IMR-90 (cell line): ENCODE measurements around the gene AOPEP. TPM values are rescaled to one million over a fixed set of nuclear protein-coding genes. Genes with fewer than 3 reads are reported as not detected.

ENCODE experiments used
- ATAC-seq: fragments of 200-7000 bp; cut with Tn5 transposase; 2 replicates; pipeline ENCODE4 v1.9.1; 2020; ENCODE audit warnings: low read depth, mild to moderate bottlenecking, moderate library complexity
- BruUV-seq: library from RNA; stranded (reverse); fragments of 400-500 nt; replicated peaks from 2 replicates; lab custom pipeline; 2021; lab: Mats Ljungman, UMichigan
- CTCF ChIA-PET: fragments of 300-600 bp; formaldehyde crosslinking; extraction: SDS; loops from one replicate; lab custom pipeline; 2021; ENCODE audit warnings: antibody characterized with exemption; lab: Yijun Ruan, JAX
- POLR2A ChIA-PET: fragments of 300-600 bp; sonication (Branson Sonifier 250); formaldehyde crosslinking; loops from one replicate; lab custom pipeline; 2022; ENCODE audit warnings: antibody characterized with exemption; ENCODE audit not compliant: unreplicated experiment; lab: Charles Lee
- DNase-seq: peaks from one replicate; pipeline ENCODE4 v3.0.0; 2013
- H2AFZ ChIP-seq: replicated peaks from 2 replicates; pipeline ENCODE3; 2013; ENCODE audit warnings: low read length, mild to moderate bottlenecking; ENCODE audit not compliant: poor library complexity
- H2AK5ac ChIP-seq: 2 replicates; pipeline ENCODE4 v1.6.1; 2013; ENCODE audit warnings: low read depth, low read length, inconsistent platforms
- H2AK9ac ChIP-seq: replicated peaks from 2 replicates; pipeline ENCODE3; 2013; ENCODE audit warnings: mild to moderate bottlenecking, low read depth, low read length, moderate library complexity; ENCODE audit not compliant: poor library complexity
- H2BK120ac ChIP-seq: 2 replicates; pipeline ENCODE4 v1.6.1; 2013; ENCODE audit warnings: low read depth, low read length, inconsistent platforms
- H2BK15ac ChIP-seq: 3 replicates; pipeline ENCODE4 v1.6.1; 2013; ENCODE audit warnings: low read depth, low read length, inconsistent platforms
- H2BK20ac ChIP-seq: 2 replicates; pipeline ENCODE4 v1.6.1; 2013; ENCODE audit warnings: low read depth, mild to moderate bottlenecking, inconsistent platforms, low read length, moderate library complexity
- H2BK5ac ChIP-seq: 2 replicates; pipeline ENCODE4 v1.6.1; 2013; ENCODE audit warnings: mild to moderate bottlenecking, low read depth, low read length, inconsistent platforms; ENCODE audit not compliant: poor library complexity, severe bottlenecking
- H3K14ac ChIP-seq: replicated peaks from 2 replicates; pipeline ENCODE4 v1.6.1; 2013; ENCODE audit warnings: low read depth, low read length, inconsistent platforms
- H3K18ac ChIP-seq: 2 replicates; pipeline ENCODE4 v1.6.1; 2013; ENCODE audit warnings: low read depth, low read length, control low read depth
- H3K23ac ChIP-seq: 2 replicates; pipeline ENCODE4 v1.6.1; 2013; ENCODE audit warnings: low read depth, low read length, inconsistent platforms
- H3K27ac ChIP-seq: 2 replicates; pipeline ENCODE4 v1.5.1; 2013; ENCODE audit warnings: mild to moderate bottlenecking, control low read depth, low read length; ENCODE audit not compliant: insufficient read depth
- H3K27me3 ChIP-seq: 2 replicates; pipeline ENCODE4 v1.6.1; 2013; ENCODE audit warnings: low read length; ENCODE audit not compliant: control insufficient read depth, insufficient read depth
- H3K36me3 ChIP-seq: 2 replicates; pipeline ENCODE4 v1.6.1; 2013; ENCODE audit warnings: low read length, mixed read lengths; ENCODE audit not compliant: control insufficient read depth, insufficient read depth
- H3K4ac ChIP-seq: 2 replicates; pipeline ENCODE4 v1.6.1; 2013; ENCODE audit warnings: low read depth, low read length, inconsistent platforms
- H3K4me1 ChIP-seq: 2 replicates; pipeline ENCODE4 v1.6.1; 2013; ENCODE audit warnings: low read length, mixed read lengths; ENCODE audit not compliant: control insufficient read depth, insufficient read depth
- H3K4me2 ChIP-seq: 2 replicates; pipeline ENCODE4 v1.6.1; 2013; ENCODE audit warnings: low read depth, mild to moderate bottlenecking, control low read depth, low read length, moderate library complexity
- H3K4me3 ChIP-seq: 2 replicates; pipeline ENCODE4 v1.5.1; 2013; ENCODE audit warnings: low read depth, mild to moderate bottlenecking, control low read depth, low read length, moderate library complexity; ENCODE audit not compliant: insufficient read depth
- H3K56ac ChIP-seq: 2 replicates; pipeline ENCODE4 v1.6.1; 2013; ENCODE audit warnings: low read length, inconsistent platforms; ENCODE audit not compliant: insufficient read depth; ENCODE audit errors: extremely low read depth
- H3K79me1 ChIP-seq, 2 experiments: 2 replicates each; pipeline ENCODE4 v1.6.1; 2013; ENCODE audit warnings: low read length in 2 of 2, inconsistent platforms in 1 of 2, low read depth in 1 of 2
- H3K9ac ChIP-seq: 2 replicates; pipeline ENCODE4 v1.6.1; 2013; ENCODE audit warnings: low read depth, low read length, control low read depth
- H3K9me1 ChIP-seq: 2 replicates; pipeline ENCODE4 v1.6.1; 2013; ENCODE audit warnings: low read length, inconsistent platforms; ENCODE audit not compliant: insufficient read depth
- H3K9me3 ChIP-seq: 2 replicates; pipeline ENCODE4 v1.6.1; 2013; ENCODE audit warnings: low read length; ENCODE audit not compliant: control insufficient read depth, insufficient read depth
- H4K20me1 ChIP-seq: 2 replicates; pipeline ENCODE4 v1.6.1; 2013; ENCODE audit warnings: low read length, inconsistent platforms; ENCODE audit not compliant: insufficient read depth
- H4K5ac ChIP-seq: 2 replicates; pipeline ENCODE4 v1.6.1; 2013; ENCODE audit warnings: mild to moderate bottlenecking, low read depth, low read length, control low read depth
- H4K8ac ChIP-seq, 2 experiments: 2 replicates each; pipeline ENCODE4 v1.6.1; 2013; ENCODE audit warnings: low read depth in 2 of 2, low read length in 2 of 2, control low read depth in 1 of 2, inconsistent platforms in 1 of 2
- H4K91ac ChIP-seq: 2 replicates; pipeline ENCODE4 v1.6.1; 2013; ENCODE audit warnings: low read depth, low read length, inconsistent platforms; ENCODE audit not compliant: insufficient read depth
- BHLHE40 ChIP-seq: fragments of 150-350 bp; IDR thresholded peaks from 2 replicates; pipeline ENCODE4 v1.6.1; 2016; ENCODE audit warnings: mild to moderate bottlenecking, low read depth, low read length
- CEBPB ChIP-seq: IDR thresholded peaks from 2 replicates; pipeline ENCODE4 v1.6.1; 2012; ENCODE audit warnings: low read depth, low read length, improper control_type of control experiment
- CHD1 ChIP-seq: IDR thresholded peaks from 2 replicates; pipeline ENCODE4 v1.6.1; 2012; ENCODE audit warnings: low read depth, low read length, improper control_type of control experiment
- ELK1 ChIP-seq: fragments of 150-350 bp; IDR thresholded peaks from 2 replicates; pipeline ENCODE4 v1.6.1; 2016; ENCODE audit warnings: low read depth, mild to moderate bottlenecking, low read length, moderate library complexity, borderline replicate concordance
- FOS ChIP-seq: fragments of 150-350 bp; IDR thresholded peaks from 2 replicates; pipeline ENCODE4 v1.6.1; 2016; ENCODE audit warnings: low read depth, low read length
- MAFK ChIP-seq: IDR thresholded peaks from 2 replicates; pipeline ENCODE4 v1.6.1; 2012; ENCODE audit warnings: low read depth, low read length, improper control_type of control experiment
- MAZ ChIP-seq: IDR thresholded peaks from 2 replicates; pipeline ENCODE4 v1.6.1; 2012; ENCODE audit warnings: low read depth, mild to moderate bottlenecking, low read length, improper control_type of control experiment, moderate library complexity, borderline replicate concordance
- MXI1 ChIP-seq: IDR thresholded peaks from 2 replicates; pipeline ENCODE4 v1.6.1; 2012; ENCODE audit warnings: low read depth, mild to moderate bottlenecking, low read length, moderate library complexity, borderline replicate concordance
- NFE2L2 ChIP-seq: fragments of 150-350 bp; IDR thresholded peaks from 2 replicates; pipeline ENCODE4 v1.6.1; 2016; ENCODE audit warnings: low read depth, mild to moderate bottlenecking, low read length
- POLR2A ChIP-seq: IDR thresholded peaks from 2 replicates; pipeline ENCODE4 v1.6.1; 2012; ENCODE audit warnings: mild to moderate bottlenecking, low read depth, low read length
- RAD21 ChIP-seq: IDR thresholded peaks from 2 replicates; pipeline ENCODE4 v1.6.1; 2012; ENCODE audit warnings: low read length, improper control_type of control experiment
- RCOR1 ChIP-seq: IDR thresholded peaks from 2 replicates; pipeline ENCODE4 v1.6.1; 2012; ENCODE audit warnings: mild to moderate bottlenecking, low read length, improper control_type of control experiment; ENCODE audit not compliant: insufficient replicate concordance
- RFX5 ChIP-seq: IDR thresholded peaks from 2 replicates; pipeline ENCODE4 v1.8.0; 2012; ENCODE audit warnings: low read depth, mild to moderate bottlenecking, low read length, moderate library complexity
- SMC3 ChIP-seq: fragments of 150-350 bp; IDR thresholded peaks from 2 replicates; pipeline ENCODE4 v1.6.1; 2016; ENCODE audit warnings: low read depth, mild to moderate bottlenecking, antibody characterized with exemption, low read length, moderate library complexity
- WGBS, 2 experiments: methylation state at CpG; one replicate each; pipeline versions ENCODE4 v1.1.5 to v1.1.7; 2013; ENCODE audit warnings: missing lambda C conversion rate in 2 of 2; ENCODE audit not compliant: insufficient read length in 1 of 2; ENCODE audit errors: extremely low coverage in 2 of 2; 5-methylcytosine and 5-hydroxymethylcytosine counted together
- dilution Hi-C: fragments of 300-500 bp; cut with HindIII; formaldehyde crosslinking; loops from one replicate; pipeline ENCODE4 v1.14.3; 2018; ENCODE audit warnings: low sequenced_read_pairs; ENCODE audit not compliant: unreplicated experiment
- in situ Hi-C: fragments of 300-500 bp; cut with MboI; formaldehyde crosslinking; loops from 3 replicates; pipeline ENCODE4 v1.14.3; 2019; ENCODE audit warnings: low sequenced_read_pairs, inconsistent platforms, mixed read lengths
- intact Hi-C: fragments of 100-400 bp; cut with micrococcal nuclease; formaldehyde crosslinking; loops from 2 replicates; pipeline ENCODE4 v1.10.0; 2022
- polyA plus RNA-seq, 3 experiments: library from polyadenylated mRNA; depleted of rRNA; stranded (reverse); fragments of >200 nt; gene quantifications; 2 replicates each; pipeline ENCODE4 v1.2.3, GENCODE V29; 2012; ENCODE audit warnings: low replicate concordance in 1 of 3
- total RNA-seq: library from RNA; depleted of rRNA; stranded (reverse); fragments of >200 nt; gene quantifications from 2 replicates; pipeline ENCODE4 v1.2.3, GENCODE V29; 2012
- TF ChIP-seq, protein P1 (sequence below): conservative IDR thresholded peaks from 2 replicates; pipeline ENCODE4 v1.5.1; 2012; ENCODE audit warnings: mild to moderate bottlenecking, low read depth, low read length, improper control_type of control experiment

Gene AOPEP
- total and polyA plus RNA-seq, 2 of the 4 experiments (the other 2 are of a cell fraction) = 34.9 to 38.7 TPM

GRCh38 chr9:95061916-95062595, 335.6 kb downstream of the AOPEP start:
- Histone ChIP-seq H2BK20ac (no peak overlapping the region), H2AK9ac (no peak overlapping the region), H3K9me3 (no peaks in the 10 kb centered on the region), H2AFZ (no peak overlapping the region), H3K79me1 (peaks cover 14 to 95% of the 10 kb centered on the region in 2 experiments; a peak in 3 of 4 replicates), H4K8ac (no peak overlapping the region), H4K20me1 (peaks cover 75% of the 10 kb centered on the region), H4K5ac (no peak overlapping the region), H4K91ac (no peak overlapping the region), H3K4me1 (peaks cover 30% of the 10 kb centered on the region), H3K18ac (no peak overlapping the region), H3K14ac (no peak overlapping the region), H2AK5ac (no peak overlapping the region), H3K23ac (no peak overlapping the region), H2BK5ac (no peak overlapping the region), H3K56ac (no peak overlapping the region), H3K4ac (no peak overlapping the region), H3K27me3 (no peaks in the 10 kb centered on the region), H3K9ac (no peak overlapping the region), H2BK120ac (no peak overlapping the region), H3K27ac (no peak overlapping the region), H3K9me1 (peaks cover 17% of the 10 kb centered on the region), H3K36me3 (peaks cover 41% of the 10 kb centered on the region), H3K4me3 (no peak overlapping the region), H3K4me2 (no peak overlapping the region), H2BK15ac (no peak overlapping the region)
- 80% methylated on average over 1 of the region's 13 CpGs; no CpG with 5 or more reads in 1 of the 2 experiments for WGBS, 2 experiments
- POLR2A ChIA-PET = no interaction called here
- TF ChIP-seq CEBPB (no peak), SMC3 (no peak), CHD1 (no peak), FOS (no peak), MAZ (no peak), RCOR1 (no peak), NFE2L2 (no peak), MAFK (no peak), RAD21 (no peak), ELK1 (no peak), RFX5 (no peak), POLR2A (no peak), BHLHE40 (no peak), MXI1 (no peak)
- TF ChIP-seq, protein P1, sequence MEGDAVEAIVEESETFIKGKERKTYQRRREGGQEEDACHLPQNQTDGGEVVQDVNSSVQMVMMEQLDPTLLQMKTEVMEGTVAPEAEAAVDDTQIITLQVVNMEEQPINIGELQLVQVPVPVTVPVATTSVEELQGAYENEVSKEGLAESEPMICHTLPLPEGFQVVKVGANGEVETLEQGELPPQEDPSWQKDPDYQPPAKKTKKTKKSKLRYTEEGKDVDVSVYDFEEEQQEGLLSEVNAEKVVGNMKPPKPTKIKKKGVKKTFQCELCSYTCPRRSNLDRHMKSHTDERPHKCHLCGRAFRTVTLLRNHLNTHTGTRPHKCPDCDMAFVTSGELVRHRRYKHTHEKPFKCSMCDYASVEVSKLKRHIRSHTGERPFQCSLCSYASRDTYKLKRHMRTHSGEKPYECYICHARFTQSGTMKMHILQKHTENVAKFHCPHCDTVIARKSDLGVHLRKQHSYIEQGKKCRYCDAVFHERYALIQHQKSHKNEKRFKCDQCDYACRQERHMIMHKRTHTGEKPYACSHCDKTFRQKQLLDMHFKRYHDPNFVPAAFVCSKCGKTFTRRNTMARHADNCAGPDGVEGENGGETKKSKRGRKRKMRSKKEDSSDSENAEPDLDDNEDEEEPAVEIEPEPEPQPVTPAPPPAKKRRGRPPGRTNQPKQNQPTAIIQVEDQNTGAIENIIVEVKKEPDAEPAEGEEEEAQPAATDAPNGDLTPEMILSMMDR = no peak
- dilution Hi-C loops = no loop called here
- CTCF ChIA-PET = interaction anchor here (1.5 kb wide), 1 partner anchor 11 kb away, joined by 3 read pairs; no protein-coding TSS in a partner anchor
- DNase-seq (no peak), ATAC-seq (no peak)
- intact Hi-C loops = no loop called here
- in situ Hi-C loops = no loop called here
- BruUV-seq = no TSS peak
